OCI-LY7 (cell line): ENCODE data around the gene KIAA0513. TPM values are rescaled to one million over a fixed set of nuclear protein-coding genes. Genes with fewer than 3 reads are reported as not detected.
A peak's percentile ranks its signal among the peaks of the same experiment; 100 is the strongest.

ENCODE experiments used
- BruUV-seq: library from RNA; stranded (reverse); fragments of 400-500 nt; replicated peaks from 2 replicates; lab custom pipeline; 2021; lab: Mats Ljungman, UMichigan
- CTCF ChIA-PET: fragments of 300-600 bp; sonication (Branson Sonifier 250); formaldehyde crosslinking; loops from one replicate; lab custom pipeline; 2022; ENCODE audit warnings: antibody characterized with exemption; ENCODE audit not compliant: unreplicated experiment; lab: Charles Lee
- POLR2A ChIA-PET: fragments of 300-600 bp; sonication (Branson Sonifier 250); formaldehyde crosslinking; loops from one replicate; lab custom pipeline; 2022; ENCODE audit warnings: antibody characterized with exemption; lab: Charles Lee
- DNase-seq: peaks from one replicate; pipeline ENCODE4 v3.0.0-alpha.2; 2015; ENCODE audit warnings: low spot score
- H2AFZ ChIP-seq: fragments of 200-600 bp; sonication (generic), shearing (Covaris generic); 2 replicates; pipeline ENCODE4 v1.6.1; 2014; ENCODE audit warnings: mild to moderate bottlenecking, antibody characterized with exemption, low read length, moderate library complexity
- H3K27ac ChIP-seq: fragments of 200-600 bp; sonication (generic); 2 replicates; pipeline ENCODE4 v1.5.1; 2014; ENCODE audit warnings: mixed run types, low read depth, mild to moderate bottlenecking, moderate library complexity, low read length, inconsistent platforms; ENCODE audit not compliant: poor library complexity, severe bottlenecking
- H3K36me3 ChIP-seq: fragments of 200-600 bp; sonication (generic); 2 replicates; pipeline ENCODE4 v1.6.1; 2014; ENCODE audit warnings: mild to moderate bottlenecking, antibody characterized with exemption, low read length, moderate library complexity, mixed read lengths; ENCODE audit not compliant: insufficient read depth
- H3K4me1 ChIP-seq: fragments of 200-600 bp; sonication (generic); 2 replicates; pipeline ENCODE4 v1.5.1; 2014; ENCODE audit warnings: mild to moderate bottlenecking, low read length; ENCODE audit not compliant: insufficient read depth, poor library complexity, severe bottlenecking
- H3K4me2 ChIP-seq: fragments of 200-600 bp; sonication (generic); 2 replicates; pipeline ENCODE4 v1.6.1; 2014; ENCODE audit warnings: mild to moderate bottlenecking, low read length
- H3K4me3 ChIP-seq: fragments of 200-600 bp; sonication (generic); 2 replicates; pipeline ENCODE4 v1.5.1; 2014; ENCODE audit warnings: mild to moderate bottlenecking, low read depth, low read length; ENCODE audit not compliant: poor library complexity, severe bottlenecking
- H3K79me2 ChIP-seq: fragments of 200-600 bp; sonication (generic); 2 replicates; pipeline ENCODE4 v1.6.1; 2016; ENCODE audit warnings: low read depth, mild to moderate bottlenecking, low read length, moderate library complexity, mixed read lengths; ENCODE audit not compliant: insufficient read depth
- H3K9me2 ChIP-seq: fragments of 200-600 bp; sonication (generic); 2 replicates; pipeline ENCODE4 v1.6.1; 2016; ENCODE audit warnings: mild to moderate bottlenecking, low read length, mixed read lengths; ENCODE audit not compliant: insufficient read depth
- H3K9me3 ChIP-seq: fragments of 200-600 bp; sonication (generic); 2 replicates; pipeline ENCODE4 v1.6.1; 2014; ENCODE audit warnings: mild to moderate bottlenecking, mixed run types, low read length, mixed read lengths
- H4K20me1 ChIP-seq: fragments of 200-600 bp; sonication (generic); 2 replicates; pipeline ENCODE4 v1.6.1; 2014; ENCODE audit warnings: mild to moderate bottlenecking, antibody characterized with exemption, low read length, moderate library complexity, mixed read lengths; ENCODE audit not compliant: insufficient read depth
- EZH2phosphoT487 ChIP-seq: fragments of 200-600 bp; sonication (generic); IDR thresholded peaks from 2 replicates; pipeline ENCODE4 v1.6.1; 2018; ENCODE audit warnings: low read depth, borderline replicate concordance, mild to moderate bottlenecking, mixed run types, antibody characterized with exemption, low read length, moderate library complexity, mixed read lengths
- intact Hi-C: fragments of 100-400 bp; cut with micrococcal nuclease; formaldehyde crosslinking; loops from one replicate; pipeline ENCODE4 v1.10.0; 2022; ENCODE audit not compliant: unreplicated experiment
- total RNA-seq, 2 experiments: library from RNA; depleted of rRNA in 1 of 2; stranded (reverse); fragments of >200 nt in 1 of 2; shearing (Covaris generic) in 1 of 2; gene quantifications; 2 replicates each; pipeline ENCODE4 v1.2.3, GENCODE V29; 2014 to 2022
- TF ChIP-seq, protein P1 (sequence below): fragments of 200-600 bp; sonication (generic); conservative IDR thresholded peaks from 2 replicates; pipeline ENCODE4 v1.5.1; 2014; ENCODE audit warnings: mild to moderate bottlenecking, antibody characterized with exemption, low read length, moderate library complexity, mixed read lengths

KIAA0513 gene
- total RNA-seq, 2 experiments from 2014 or later = 0.88 to 4.8 TPM

DNA sequence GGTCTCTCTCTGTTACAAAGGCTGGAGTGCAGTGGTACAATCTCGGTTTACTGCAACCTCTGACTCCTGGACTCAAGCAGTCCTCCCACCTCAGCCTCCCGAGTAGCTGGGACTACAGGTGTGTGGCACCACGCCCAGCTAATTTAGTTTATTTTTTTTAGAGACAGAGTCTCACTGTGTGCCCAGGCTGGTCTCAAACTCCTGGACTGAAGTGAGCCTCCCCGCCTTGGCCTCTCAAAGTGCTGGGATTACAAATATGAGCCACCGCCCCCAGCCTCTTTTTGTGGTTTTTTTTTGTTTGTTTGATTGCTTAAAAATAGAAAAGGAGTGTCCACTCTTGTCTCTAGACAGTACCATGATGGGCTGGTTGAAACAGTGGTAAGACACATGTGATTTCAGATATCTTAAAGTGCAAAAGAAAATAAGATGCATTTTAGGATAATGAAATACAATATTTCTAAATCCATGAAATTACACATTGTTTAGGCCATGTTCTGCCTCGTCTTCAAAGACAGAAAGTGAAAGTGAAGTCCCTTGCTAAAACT, 27.4 kb downstream of the KIAA0513 start:
- Histone ChIP-seq H3K4me1 (peaks cover 37% of the 10 kb centered on the region), H4K20me1 (no peaks in the 10 kb centered on the region), H3K27ac (no peak overlapping the region), H3K4me3 (no peak overlapping the region), H3K79me2 (no peaks in the 10 kb centered on the region), H3K4me2 (peak overlapping the region; percentile 49), H3K9me3 (no peaks in the 10 kb centered on the region), H2AFZ (peak overlapping the region; percentile 71; the same call in 1 of the 2 replicates), H3K36me3 (no peaks in the 10 kb centered on the region), H3K9me2 (no peaks in the 10 kb centered on the region)
- BruUV-seq = no TSS peak
- ChIA-PET CTCF (no interaction called here), POLR2A (no interaction called here)
- intact Hi-C loops = no loop called here
- no peak for DNase-seq
- TF ChIP-seq, protein P1, sequence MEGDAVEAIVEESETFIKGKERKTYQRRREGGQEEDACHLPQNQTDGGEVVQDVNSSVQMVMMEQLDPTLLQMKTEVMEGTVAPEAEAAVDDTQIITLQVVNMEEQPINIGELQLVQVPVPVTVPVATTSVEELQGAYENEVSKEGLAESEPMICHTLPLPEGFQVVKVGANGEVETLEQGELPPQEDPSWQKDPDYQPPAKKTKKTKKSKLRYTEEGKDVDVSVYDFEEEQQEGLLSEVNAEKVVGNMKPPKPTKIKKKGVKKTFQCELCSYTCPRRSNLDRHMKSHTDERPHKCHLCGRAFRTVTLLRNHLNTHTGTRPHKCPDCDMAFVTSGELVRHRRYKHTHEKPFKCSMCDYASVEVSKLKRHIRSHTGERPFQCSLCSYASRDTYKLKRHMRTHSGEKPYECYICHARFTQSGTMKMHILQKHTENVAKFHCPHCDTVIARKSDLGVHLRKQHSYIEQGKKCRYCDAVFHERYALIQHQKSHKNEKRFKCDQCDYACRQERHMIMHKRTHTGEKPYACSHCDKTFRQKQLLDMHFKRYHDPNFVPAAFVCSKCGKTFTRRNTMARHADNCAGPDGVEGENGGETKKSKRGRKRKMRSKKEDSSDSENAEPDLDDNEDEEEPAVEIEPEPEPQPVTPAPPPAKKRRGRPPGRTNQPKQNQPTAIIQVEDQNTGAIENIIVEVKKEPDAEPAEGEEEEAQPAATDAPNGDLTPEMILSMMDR = no peak
- TF ChIP-seq EZH2phosphoT487 = no peak

DNA sequence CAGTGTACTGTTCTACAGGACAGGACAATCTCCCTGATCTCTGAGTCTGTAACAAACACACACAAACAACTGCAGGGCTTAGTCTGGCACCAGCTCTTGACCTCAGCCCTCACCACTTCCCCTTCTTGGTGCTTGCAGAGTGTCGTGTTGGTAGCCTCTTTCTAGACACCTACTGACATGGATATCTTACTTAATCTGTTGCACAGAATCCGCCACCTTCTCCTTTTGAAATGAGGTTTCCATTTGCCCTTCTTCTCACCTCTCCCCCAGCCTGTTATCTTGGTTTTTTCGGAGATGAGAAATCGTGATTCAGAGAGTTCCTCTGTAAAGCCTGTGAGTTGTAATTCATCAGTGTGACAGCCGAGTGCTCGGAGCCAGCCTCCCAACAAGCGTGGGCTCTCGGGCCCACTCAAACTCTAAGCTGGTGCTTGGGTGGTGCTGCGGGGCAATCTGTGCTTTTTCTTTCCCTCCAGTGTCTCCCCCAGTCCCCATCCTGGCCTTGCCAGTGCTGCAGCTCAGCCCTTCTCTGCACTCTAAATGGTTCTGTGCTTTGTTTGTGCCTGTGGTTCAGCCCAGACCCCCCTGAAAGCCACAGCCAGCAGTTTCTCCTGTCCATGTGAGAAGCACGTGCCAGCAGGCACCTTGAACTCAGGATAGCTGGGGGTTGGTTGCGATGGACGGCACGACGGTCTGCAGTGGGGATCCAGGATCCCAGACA, 28.1 kb downstream of the KIAA0513 start:
- CTCF ChIA-PET = interaction anchor here (0.6 kb wide), 1 partner anchor 80 kb away, joined by 3 read pairs; no protein-coding TSS in a partner anchor
- Histone ChIP-seq H2AFZ (peak overlapping the region; percentile 71), H3K4me3 (no peak overlapping the region), H3K9me2 (no peaks in the 10 kb centered on the region), H4K20me1 (no peaks in the 10 kb centered on the region), H3K36me3 (no peaks in the 10 kb centered on the region), H3K27ac (no peak overlapping the region), H3K4me2 (peak overlapping the region; percentile 49), H3K79me2 (no peaks in the 10 kb centered on the region), H3K4me1 (peaks cover 37% of the 10 kb centered on the region), H3K9me3 (no peaks in the 10 kb centered on the region)
- intact Hi-C loops = no loop called here
- BruUV-seq = no TSS peak
- DNase-seq = peak; percentile 75
- POLR2A ChIA-PET = no interaction called here
- TF ChIP-seq EZH2phosphoT487 = no peak
- TF ChIP-seq, protein P1 = no peak
